H7 (cell line): ENCODE measurements around the gene TRIM6. TPM values are rescaled to one million over a fixed set of nuclear protein-coding genes. Genes with fewer than 3 reads are reported as not detected.
"Not testable (repeated sequence)": the region's sequence is repeated elsewhere in the genome, so short reads cannot be mapped to it uniquely, and the experiment has no call there.

Experiments used
- DNase-seq: peaks from one replicate; pipeline ENCODE4 v3.0.0; 2012
- H3K27me3 ChIP-seq: 2 replicates; pipeline ENCODE4 v1.6.0; 2011; ENCODE audit warnings: mild to moderate bottlenecking, low read length; ENCODE audit not compliant: control insufficient read depth, insufficient read depth
- H3K36me3 ChIP-seq: replicated peaks from 2 replicates; pipeline ENCODE4 v1.5.1; 2011; ENCODE audit warnings: low read length; ENCODE audit not compliant: control insufficient read depth, insufficient read depth
- H3K4me3 ChIP-seq: 2 replicates; pipeline ENCODE4 v1.5.1; 2011; ENCODE audit warnings: low read depth, mild to moderate bottlenecking, control low read depth, low read length, moderate library complexity; ENCODE audit not compliant: insufficient read depth
- total RNA-seq: library from RNA; depleted of rRNA; stranded (reverse); fragments of >200 nt; shearing (Covaris generic); gene quantifications from 2 replicates; pipeline ENCODE4 v1.2.3, GENCODE V29; 2014

TRIM6 gene
- total RNA-seq, 1 experiment from 2014 or later: 27.4 TPM

- H3K36me3 ChIP-seq, H3K4me3 ChIP-seq, DNase-seq, H3K27me3 ChIP-seq: not testable (repeated sequence)
These were observed 6.5 kb upstream of the TRIM6 start for GRCh38 chr11:5589906-5590305.

GRCh38 chr11:5591613-5592012, 4.8 kb upstream of the TRIM6 start:
- H3K36me3 ChIP-seq: no peaks in the 10 kb centered on the region
- no peak for DNase-seq

GRCh38 chr11:5592615-5593014, 3.8 kb upstream of the TRIM6 start:
- DNase-seq: no peak
- no peaks in the 10 kb centered on the region for H3K27me3 ChIP-seq
- no peak overlapping the region for H3K4me3 ChIP-seq
- no peaks in the 10 kb centered on the region for H3K36me3 ChIP-seq

More at GRCh38 chr11:5591613-5592012, 4.8 kb upstream of the TRIM6 start:
- H3K27me3 ChIP-seq: no peaks in the 10 kb centered on the region
- no peak overlapping the region for H3K4me3 ChIP-seq

GRCh38 chr11:5593146-5593545, 3.3 kb upstream of the TRIM6 start:
- DNase-seq: no peak
- no peaks in the 10 kb centered on the region for H3K36me3 ChIP-seq
- H3K27me3 ChIP-seq: no peaks in the 10 kb centered on the region
- no peak overlapping the region for H3K4me3 ChIP-seq

- Histone ChIP-seq H3K36me3 (no peaks in the 10 kb centered on the region), H3K27me3 (no peaks in the 10 kb centered on the region), H3K4me3 (no peak overlapping the region)
- no peak for DNase-seq
These were observed 1.5 kb downstream of the TRIM6 start for GRCh38 chr11:5597953-5598352.

- peak; percentile 70 for DNase-seq
- Histone ChIP-seq H3K4me3 (no peak overlapping the region), H3K36me3 (peaks cover 11% of the 10 kb centered on the region), H3K27me3 (no peaks in the 10 kb centered on the region)
These were observed 4.0 kb downstream of the TRIM6 start for GRCh38 chr11:5600374-5600851.

GRCh38 chr11:5602791-5603190, 6.4 kb downstream of the TRIM6 start:
- DNase-seq, H3K4me3 ChIP-seq, H3K27me3 ChIP-seq: not testable (repeated sequence)
- peaks cover 22% of the 10 kb centered on the region for H3K36me3 ChIP-seq

GRCh38 chr11:5603326-5603725, 6.9 kb downstream of the TRIM6 start:
- peaks cover 25% of the 10 kb centered on the region for H3K36me3 ChIP-seq
- DNase-seq: no peak
- no peaks in the 10 kb centered on the region for H3K27me3 ChIP-seq
- no peak overlapping the region for H3K4me3 ChIP-seq

GRCh38 chr11:5604896-5605295, 8.5 kb downstream of the TRIM6 start:
- peaks cover 29% of the 10 kb centered on the region for H3K36me3 ChIP-seq
- H3K27me3 ChIP-seq: no peaks in the 10 kb centered on the region
- DNase-seq: no peak
- H3K4me3 ChIP-seq: no peak overlapping the region

- DNase-seq: no peak
- H3K36me3 ChIP-seq: peaks cover 36% of the 10 kb centered on the region
- no peak overlapping the region for H3K4me3 ChIP-seq
- H3K27me3 ChIP-seq: no peaks in the 10 kb centered on the region
These were observed 9.4 kb downstream of the TRIM6 start for GRCh38 chr11:5605849-5606248.

GRCh38 chr11:5608808-5609207, 12.4 kb downstream of the TRIM6 start:
- H3K36me3 ChIP-seq: peaks cover 40% of the 10 kb centered on the region
- DNase-seq: no peak
- no peaks in the 10 kb centered on the region for H3K27me3 ChIP-seq
- no peak overlapping the region for H3K4me3 ChIP-seq

GRCh38 chr11:5610446-5610845, 14.0 kb downstream of the TRIM6 start:
- H3K36me3 ChIP-seq: peaks cover 32% of the 10 kb centered on the region
- H3K27me3 ChIP-seq: no peaks in the 10 kb centered on the region
- no peak for DNase-seq
- H3K4me3 ChIP-seq: no peak overlapping the region

- Histone ChIP-seq H3K4me3 (no peak overlapping the region), H3K27me3 (no peaks in the 10 kb centered on the region), H3K36me3 (peaks cover 27% of the 10 kb centered on the region)
- peak; percentile 61 for DNase-seq
These were observed 15.2 kb downstream of the TRIM6 start for GRCh38 chr11:5611627-5612026.

GRCh38 chr11:5618807-5619206, 22.4 kb downstream of the TRIM6 start:
- no peak for DNase-seq
- Histone ChIP-seq H3K4me3 (no peak overlapping the region), H3K36me3 (no peaks in the 10 kb centered on the region), H3K27me3 (no peaks in the 10 kb centered on the region)

- DNase-seq: peak; percentile 17
- H3K27me3 ChIP-seq: no peaks in the 10 kb centered on the region
- no peak overlapping the region for H3K4me3 ChIP-seq
- no peaks in the 10 kb centered on the region for H3K36me3 ChIP-seq
These were observed 24.4 kb downstream of the TRIM6 start for GRCh38 chr11:5620651-5621521.
